HL-60 (cell line): ENCODE results near the gene CCS.
A peak's percentile ranks its signal among the peaks of the same experiment; 100 is the strongest.

Experiments used
- GABPA ChIP-seq: IDR thresholded peaks from 2 replicates; pipeline ENCODE4 v1.6.1; 2012; ENCODE audit warnings: low read depth
- POLR2AphosphoS5 ChIP-seq: IDR thresholded peaks from 2 replicates; pipeline ENCODE4 v1.6.1; 2012; ENCODE audit warnings: low read depth
- REST ChIP-seq: IDR thresholded peaks from 2 replicates; pipeline ENCODE4 v1.6.1; 2012; ENCODE audit warnings: low read depth; ENCODE audit not compliant: insufficient replicate concordance
- SPI1 ChIP-seq: IDR thresholded peaks from 2 replicates; pipeline ENCODE4 v1.6.1; 2012; ENCODE audit warnings: low read depth, mild to moderate bottlenecking, borderline replicate concordance
- TF ChIP-seq, protein P1 (sequence below): IDR thresholded peaks from one replicate; pipeline ENCODE4 v1.5.1; 2011; ENCODE audit warnings: low read length, control low read depth, inconsistent platforms; ENCODE audit not compliant: insufficient read depth

DNA sequence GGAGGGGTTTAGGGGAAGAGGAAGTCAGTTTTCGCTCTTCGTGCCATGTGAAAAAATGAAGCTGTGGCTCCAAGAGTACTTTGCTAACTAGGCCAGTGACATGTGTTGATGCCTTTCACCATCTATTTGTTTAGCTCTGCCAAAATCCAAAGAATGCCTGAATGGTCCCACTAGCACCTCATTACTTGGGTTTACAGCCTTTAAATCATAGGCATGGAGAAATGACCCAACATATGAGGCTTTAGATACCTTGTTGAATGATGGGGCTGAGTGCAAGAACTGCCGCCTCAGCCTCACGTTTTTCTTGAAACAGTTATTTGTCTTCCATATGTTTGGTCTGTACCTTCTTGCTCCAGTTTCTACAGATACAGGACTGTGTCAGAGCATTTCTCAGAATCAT is 53.8 kb downstream of the CCS start:
- TF ChIP-seq, protein P1, sequence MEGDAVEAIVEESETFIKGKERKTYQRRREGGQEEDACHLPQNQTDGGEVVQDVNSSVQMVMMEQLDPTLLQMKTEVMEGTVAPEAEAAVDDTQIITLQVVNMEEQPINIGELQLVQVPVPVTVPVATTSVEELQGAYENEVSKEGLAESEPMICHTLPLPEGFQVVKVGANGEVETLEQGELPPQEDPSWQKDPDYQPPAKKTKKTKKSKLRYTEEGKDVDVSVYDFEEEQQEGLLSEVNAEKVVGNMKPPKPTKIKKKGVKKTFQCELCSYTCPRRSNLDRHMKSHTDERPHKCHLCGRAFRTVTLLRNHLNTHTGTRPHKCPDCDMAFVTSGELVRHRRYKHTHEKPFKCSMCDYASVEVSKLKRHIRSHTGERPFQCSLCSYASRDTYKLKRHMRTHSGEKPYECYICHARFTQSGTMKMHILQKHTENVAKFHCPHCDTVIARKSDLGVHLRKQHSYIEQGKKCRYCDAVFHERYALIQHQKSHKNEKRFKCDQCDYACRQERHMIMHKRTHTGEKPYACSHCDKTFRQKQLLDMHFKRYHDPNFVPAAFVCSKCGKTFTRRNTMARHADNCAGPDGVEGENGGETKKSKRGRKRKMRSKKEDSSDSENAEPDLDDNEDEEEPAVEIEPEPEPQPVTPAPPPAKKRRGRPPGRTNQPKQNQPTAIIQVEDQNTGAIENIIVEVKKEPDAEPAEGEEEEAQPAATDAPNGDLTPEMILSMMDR = no peak
- TF ChIP-seq SPI1 = peak; percentile 27; the same call in 1 of the 2 replicates
- TF ChIP-seq POLR2AphosphoS5 = no peak
- no peak for TF ChIP-seq REST
- no peak for TF ChIP-seq GABPA
